ENCODE measurements around the gene CD4.

Gene CD4

DNA sequence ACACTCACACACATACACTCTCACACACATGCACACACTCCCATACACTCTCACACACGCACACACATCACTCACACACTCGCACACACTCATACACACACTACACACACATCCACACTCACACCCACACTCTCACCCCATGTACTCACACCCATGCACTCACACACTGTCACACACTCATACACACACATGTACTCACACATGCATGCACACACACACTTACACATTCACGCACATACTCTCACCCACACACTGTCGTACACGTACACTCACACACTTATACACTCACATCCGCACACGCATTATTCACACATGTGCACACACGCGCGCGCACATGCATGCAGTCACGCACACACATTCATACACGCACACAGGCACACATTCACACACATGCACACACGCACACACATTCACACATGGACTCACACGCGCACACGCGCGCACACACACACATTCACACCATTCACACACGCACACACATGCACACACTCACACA lies 28.4 kb downstream of the CD4 start:
- DNase-seq, result no peak

- peak; percentile 44 for DNase-seq
These were observed 28.9 kb downstream of the CD4 start for GRCh38 chr12:6818222-6818621.

- no peak for DNase-seq
These were observed 29.3 kb downstream of the CD4 start for GRCh38 chr12:6818645-6819044.

- peak; percentile 36 for DNase-seq
These were observed 30.0 kb downstream of the CD4 start for GRCh38 chr12:6819106-6820030.

GRCh38 chr12:6820166-6820565 lies 30.8 kb downstream of the CD4 start:
- DNase-seq, result peak; percentile 75

DNA sequence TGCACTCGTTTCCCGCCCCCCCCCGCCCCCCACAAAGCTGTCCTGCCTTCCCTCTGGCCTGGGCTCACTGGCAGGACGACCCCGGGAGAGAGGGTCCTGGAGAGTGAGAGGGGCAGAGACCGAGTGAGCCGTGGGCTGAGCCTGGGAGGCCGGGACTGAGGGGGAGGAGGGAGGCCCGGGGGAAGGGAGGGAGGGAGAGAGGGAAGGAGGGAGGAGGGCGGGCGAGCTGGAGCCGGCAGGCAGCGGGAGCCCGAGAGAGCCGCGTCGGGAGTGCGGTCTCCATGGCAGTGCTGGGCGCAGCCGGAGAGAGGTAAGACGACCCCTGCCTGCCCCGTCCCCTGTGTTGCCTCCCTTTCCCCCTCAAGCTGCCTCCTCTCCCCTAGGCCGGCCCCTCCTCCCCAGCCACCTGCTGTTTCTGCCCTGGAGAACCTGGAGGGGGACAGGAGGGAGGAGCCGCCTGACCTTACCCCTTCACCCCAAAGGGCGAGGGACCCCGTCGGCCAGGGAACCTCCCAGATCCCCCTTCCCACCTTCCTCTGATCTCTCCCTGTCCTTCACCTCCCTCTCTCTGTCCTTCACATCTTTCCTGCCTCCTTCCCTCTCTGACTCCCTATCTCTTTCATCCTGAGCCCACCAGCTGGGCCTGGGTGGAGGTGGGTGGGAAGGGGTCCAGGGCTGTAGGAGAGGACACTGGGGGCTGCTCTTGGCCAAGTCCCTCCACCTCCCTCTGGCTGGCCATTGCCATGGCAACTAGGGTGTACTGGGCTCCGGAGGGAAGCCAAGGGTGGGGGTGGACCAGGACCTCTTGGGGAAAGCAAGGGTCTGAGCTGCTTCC lies 32.5 kb downstream of the CD4 start, which contains the start of gene GPR162:
TSS of gene GPR162 (plus strand) at position 231 of the 835 bp plus-strand sequence. CDS start 2,078 bp downstream, outside the sequence.
- DNase-seq, result peak; percentile 80

DNA sequence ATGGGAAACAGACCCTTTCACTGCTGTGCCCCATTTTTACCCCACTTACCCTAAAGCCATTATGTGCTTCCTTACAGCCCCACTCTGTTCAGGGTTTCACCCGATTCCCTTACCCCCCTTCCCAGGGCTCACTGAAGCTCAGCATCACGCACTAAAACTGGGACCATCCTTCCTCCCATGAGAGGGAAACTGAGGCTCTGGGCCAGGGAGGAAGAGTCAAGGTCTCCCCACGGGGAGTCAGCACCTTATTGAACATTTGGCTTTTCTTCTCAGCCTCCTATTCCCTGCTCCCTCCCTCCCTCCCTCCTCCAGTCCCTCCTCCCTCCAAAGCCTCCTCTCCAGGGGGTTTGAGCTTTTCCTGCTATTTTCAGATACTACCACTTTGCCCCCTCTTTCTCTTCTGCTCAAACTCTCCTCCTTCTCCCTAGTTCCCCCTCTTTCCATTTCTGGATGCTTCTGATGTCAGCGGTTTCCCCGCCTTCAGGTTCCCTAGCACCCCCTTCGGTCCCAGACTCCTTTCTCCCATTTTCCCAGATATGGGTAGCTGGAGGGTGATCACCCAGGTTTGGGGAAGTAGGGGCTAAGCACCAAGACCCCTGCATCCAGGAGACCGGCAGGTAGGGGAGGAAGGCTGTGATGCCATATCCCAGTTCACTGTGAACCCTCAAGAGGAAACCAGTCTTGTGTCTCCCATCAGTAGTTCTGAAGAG lies 33.3 kb downstream of the CD4 start:
- no peak for DNase-seq

DNA sequence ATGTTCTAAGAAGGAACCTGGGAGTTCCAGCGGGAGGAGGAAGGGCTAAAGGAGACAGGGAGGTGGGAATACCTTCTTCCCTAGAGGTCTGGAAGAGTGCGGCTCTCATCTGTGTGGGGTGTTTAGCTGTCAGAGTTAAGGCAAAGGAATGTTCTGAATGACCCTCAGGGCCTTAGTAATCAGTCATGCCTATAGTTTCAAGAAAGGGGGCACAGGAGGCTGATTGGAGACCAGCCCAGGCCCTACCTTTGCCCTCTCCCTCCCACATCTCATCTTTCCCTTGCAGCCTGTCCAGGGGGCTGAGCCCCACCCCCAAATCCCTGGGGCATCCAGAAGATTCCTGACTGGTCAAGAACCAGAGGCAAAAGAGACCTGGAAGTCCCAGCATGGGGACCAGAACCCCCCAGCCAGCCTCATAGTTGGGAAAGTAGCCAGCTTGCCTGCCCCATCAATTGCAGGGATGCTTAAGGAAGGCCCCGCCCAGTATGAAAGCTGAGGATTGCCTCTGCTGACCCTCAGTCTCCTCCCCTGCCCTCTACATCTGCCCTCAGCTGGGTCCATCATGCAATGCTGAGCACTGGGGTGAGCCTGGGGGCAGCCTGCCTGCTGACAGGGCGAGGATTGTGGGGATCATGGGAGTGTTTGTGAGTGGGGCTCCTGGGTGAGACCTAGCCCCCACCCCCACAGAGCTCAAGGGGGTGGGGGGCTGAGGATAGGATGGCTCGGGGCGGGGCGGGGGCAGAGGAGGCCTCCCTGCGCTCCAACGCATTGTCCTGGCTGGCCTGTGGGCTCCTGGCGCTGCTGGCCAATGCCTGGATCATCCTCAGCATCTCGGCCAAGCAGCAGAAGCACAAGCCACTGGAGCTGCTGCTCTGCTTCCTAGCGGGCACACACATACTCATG lies 34.1 kb downstream of the CD4 start:
- DNase-seq, result no peak

DNA sequence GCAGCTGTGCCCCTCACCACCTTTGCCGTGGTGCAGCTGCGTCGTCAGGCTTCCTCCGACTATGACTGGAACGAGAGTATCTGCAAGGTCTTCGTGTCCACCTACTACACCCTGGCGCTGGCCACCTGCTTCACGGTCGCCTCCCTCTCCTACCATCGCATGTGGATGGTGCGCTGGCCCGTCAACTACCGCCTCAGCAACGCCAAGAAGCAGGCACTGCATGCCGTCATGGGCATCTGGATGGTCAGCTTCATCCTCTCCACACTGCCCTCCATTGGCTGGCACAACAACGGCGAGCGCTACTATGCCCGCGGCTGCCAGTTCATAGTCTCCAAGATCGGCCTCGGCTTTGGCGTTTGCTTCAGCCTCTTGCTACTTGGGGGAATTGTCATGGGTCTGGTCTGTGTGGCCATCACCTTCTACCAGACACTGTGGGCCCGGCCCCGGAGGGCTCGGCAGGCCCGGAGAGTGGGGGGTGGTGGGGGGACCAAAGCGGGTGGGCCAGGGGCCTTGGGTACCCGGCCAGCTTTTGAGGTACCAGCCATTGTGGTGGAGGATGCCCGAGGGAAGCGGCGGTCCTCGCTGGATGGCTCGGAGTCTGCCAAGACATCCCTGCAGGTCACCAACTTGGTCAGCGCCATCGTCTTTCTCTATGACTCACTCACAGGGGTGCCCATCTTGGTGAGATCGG lies 34.9 kb downstream of the CD4 start:
- DNase-seq, result no peak

DNA sequence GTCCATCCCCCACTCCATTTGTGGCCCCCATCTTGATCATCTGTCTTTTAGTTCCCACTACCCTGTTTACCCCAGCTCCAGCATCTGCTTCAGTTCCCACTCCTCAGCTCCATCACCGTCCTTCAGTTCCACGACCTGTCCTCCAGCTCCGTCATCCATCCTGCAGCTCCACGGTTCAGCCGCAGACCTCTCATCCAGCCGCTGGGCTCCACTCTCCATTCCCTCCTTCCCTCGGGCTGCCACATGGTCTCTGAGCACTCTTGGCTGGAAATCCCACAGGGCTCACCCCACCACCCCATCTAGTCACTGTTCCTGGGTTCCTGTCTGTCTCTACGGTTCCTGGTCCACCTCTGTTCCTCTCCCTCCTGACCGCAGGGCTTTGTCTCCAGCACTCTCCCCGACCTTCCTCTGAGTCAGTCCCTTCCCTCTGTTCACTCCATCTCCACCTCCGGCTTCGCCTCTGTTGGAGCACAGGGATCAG lies 35.6 kb downstream of the CD4 start:
- DNase-seq, result peak; percentile 29

GRCh38 chr12:6825398-6826124 lies 36.2 kb downstream of the CD4 start:
- DNase-seq, result peak; percentile 95

DNA sequence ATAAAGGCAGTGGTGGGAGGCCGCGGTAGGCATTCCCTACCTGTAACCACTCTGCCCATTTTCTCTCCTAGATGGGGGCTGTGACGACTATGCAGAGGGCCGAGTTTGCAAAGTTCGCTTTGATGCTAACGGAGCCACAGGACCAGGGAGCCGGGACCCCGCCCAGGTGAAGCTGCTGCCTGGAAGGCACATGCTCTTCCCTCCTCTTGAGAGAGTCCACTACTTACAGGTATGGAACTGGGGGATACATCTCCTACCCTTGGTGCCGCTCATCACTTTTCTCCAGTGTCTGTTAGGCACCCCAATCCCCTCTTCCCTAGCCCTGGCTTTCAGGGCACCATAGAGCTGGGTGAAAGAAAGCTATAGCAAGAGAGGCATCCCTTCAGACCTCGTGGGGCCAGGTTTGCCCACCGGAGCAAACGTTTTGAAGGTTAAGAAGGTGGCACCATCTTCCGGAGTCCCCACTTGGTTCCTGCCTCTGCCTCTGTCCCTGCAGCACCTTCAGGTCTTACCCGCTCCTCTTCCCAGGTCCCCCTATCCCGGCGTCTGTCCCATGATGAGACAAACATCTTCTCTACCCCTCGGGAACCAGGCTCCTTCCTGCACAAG lies 36.9 kb downstream of the CD4 start:
- no peak for DNase-seq

DNA sequence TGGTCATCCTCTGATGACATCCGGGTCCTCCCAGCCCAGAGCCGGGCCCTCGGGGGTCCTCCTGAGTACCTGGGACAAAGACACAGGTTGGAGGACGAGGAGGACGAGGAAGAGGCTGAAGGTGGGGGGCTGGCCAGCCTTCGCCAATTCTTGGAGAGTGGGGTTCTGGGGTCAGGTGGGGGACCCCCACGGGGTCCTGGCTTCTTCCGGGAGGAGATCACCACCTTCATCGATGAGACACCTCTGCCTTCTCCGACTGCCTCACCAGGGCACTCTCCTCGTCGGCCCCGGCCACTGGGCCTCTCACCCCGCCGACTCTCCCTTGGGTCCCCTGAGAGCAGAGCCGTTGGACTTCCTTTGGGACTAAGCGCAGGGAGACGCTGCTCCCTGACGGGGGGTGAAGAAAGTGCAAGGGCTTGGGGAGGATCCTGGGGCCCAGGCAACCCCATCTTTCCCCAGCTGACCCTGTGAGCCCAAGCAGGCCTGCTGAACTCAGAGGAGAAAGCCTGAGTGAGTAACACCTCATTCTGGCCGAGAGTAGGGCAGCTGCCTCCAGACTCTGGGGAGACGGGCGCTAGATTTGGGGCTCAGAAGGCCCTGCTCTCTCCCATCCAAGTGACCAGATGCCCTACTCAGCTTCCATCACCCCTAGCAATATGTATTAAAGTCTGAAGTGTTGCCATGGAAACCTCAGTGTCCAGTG lies 37.6 kb downstream of the CD4 start:
- DNase-seq, result no peak

GRCh38 chr12:6827437-6827911 lies 38.1 kb downstream of the CD4 start:
- DNase-seq, result peak; percentile 90

DNA sequence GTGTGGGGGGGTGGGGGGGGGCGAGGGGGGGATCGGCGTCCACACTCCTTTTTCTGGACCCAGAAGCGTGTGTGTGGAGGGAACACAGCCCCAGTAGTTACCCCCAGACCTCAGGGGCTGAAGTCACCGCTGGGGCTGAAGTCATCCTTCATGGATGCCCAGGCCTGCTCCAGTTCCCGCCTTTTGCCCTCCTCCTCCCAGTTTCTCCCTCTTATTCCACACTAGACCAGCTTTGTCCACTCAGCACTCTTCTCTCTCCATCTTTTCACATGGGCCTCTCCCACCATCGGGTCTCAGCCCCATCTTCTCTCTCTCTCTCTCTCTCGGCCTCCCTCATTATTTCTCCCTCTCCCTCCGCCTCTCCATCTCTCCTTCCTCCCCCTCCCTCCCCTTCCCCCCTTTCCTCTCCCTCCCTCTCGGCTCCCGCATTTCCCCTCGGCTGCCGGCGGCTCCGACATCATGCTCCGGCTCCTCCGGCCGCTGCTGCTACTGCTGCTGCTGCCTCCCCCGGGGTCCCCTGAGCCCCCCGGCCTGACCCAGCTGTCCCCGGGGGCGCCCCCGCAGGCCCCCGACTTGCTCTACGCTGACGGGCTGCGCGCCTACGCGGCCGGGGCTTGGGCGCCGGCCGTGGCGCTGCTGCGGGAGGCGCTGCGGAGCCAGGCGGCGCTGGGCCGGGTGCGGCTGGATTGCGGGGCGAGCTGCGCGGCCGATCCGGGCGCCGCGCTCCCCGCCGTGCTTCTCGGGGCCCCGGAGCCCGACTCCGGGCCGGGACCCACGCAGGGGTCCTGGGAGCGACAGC lies 38.9 kb downstream of the CD4 start, which contains the start of gene P3H3:
TSS of gene P3H3 (plus strand) at position 426 of the 799 bp plus-strand sequence. CDS start at position 460, 34 bp downstream.
- peak; percentile 69 for DNase-seq

GRCh38 chr12:6828781-6829535 lies 39.6 kb downstream of the CD4 start:
- DNase-seq, result peak; percentile 85
